ENCODE measurements around the gene SORBS2. TPM values are rescaled to one million over a fixed set of nuclear protein-coding genes. Genes with fewer than 3 reads are reported as not detected.
A peak's percentile ranks its signal among the peaks of the same experiment; 100 is the strongest.

The SORBS2 gene
- polyA plus RNA-seq, 2 of the 4 experiments (the other 2 are of a cell fraction), result 0.23 to 0.90 TPM

- DNase-seq (ENCODE audit: low read depth in 1 of 2, low spot score in 1 of 2) (no peak), ATAC-seq (peak; percentile 28 to 33; a peak in 3 of 6 replicates), FAIRE-seq (no peak)
- no peak overlapping the region for H3K4me3 ChIP-seq
- CTCF ChIA-PET, result interaction anchor here (1.1 kb wide), 1 partner anchor 199 kb away, joined by 3 read pairs; no protein-coding TSS in a partner anchor
- TF ChIP-seq EP300 (IDR thresholded peaks at IDR 0.05), result no peak
- TF ChIP-seq FOXS1 (CRISPR knock-in tag; IDR thresholded peaks at IDR 0.05), result no peak
- no peaks in the 10 kb centered on the region for H3K9me3 ChIP-seq
- WGBS (ENCODE audit: missing lambda C conversion rate), result 72% methylated on average over 6 of the region's 6 CpGs
- peak overlapping the region; percentile 75 for H3K27ac ChIP-seq
- H3K4me1 ChIP-seq, result peaks cover 30% of the 10 kb centered on the region
- POLR2A ChIA-PET, result no interaction called here
- peak overlapping the region; percentile 70 for H3K4me2 ChIP-seq
Measured at GRCh38 chr4:185839770-185840169, 27.8 kb upstream of the SORBS2 start.

- ATAC-seq (peak; percentile 97 to 98), FAIRE-seq (no peak), DNase-seq (ENCODE audit: low read depth in 1 of 2, low spot score in 1 of 2) (peak; percentile 65 to 77)
- Histone ChIP-seq H3K4me2 (peak overlapping the region; percentile 70), H3K4me1 (peaks cover 30% of the 10 kb centered on the region), H3K4me3 (no peak overlapping the region), H3K9me3 (no peaks in the 10 kb centered on the region), H3K27ac (peak overlapping the region; percentile 75)
- ChIA-PET CTCF (no interaction called here), POLR2A (no interaction called here)
- WGBS (ENCODE audit: missing lambda C conversion rate), result 18% methylated on average over 8 of the region's 9 CpGs
- TF ChIP-seq HEYL (CRISPR knock-in tag; IDR thresholded peaks at IDR 0.05), result no peak
- peak; percentile 87 for TF ChIP-seq FOSL2 (IDR thresholded peaks at IDR 0.05)
- TF ChIP-seq FOSL2 (CRISPR knock-in tag; IDR thresholded peaks at IDR 0.05), result peak; percentile 89
- no peak for TF ChIP-seq ELK1 (IDR thresholded peaks at IDR 0.05; ENCODE audit: low read depth, low read length)
- TF ChIP-seq SREBF2 (IDR thresholded peaks at IDR 0.05), result no peak
- no peak for TF ChIP-seq PBX3 (IDR thresholded peaks at IDR 0.05)
- TF ChIP-seq RAD21 (conservative IDR thresholded peaks at IDR 0.05 in 1 of 2, IDR thresholded peaks at IDR 0.05 in 1 of 2), result 0 out of 5 replicates have a peak, but pooled peaks of 1 of the 2 experiments have one; percentile 16
- no peak for TF ChIP-seq ESRRA (IDR thresholded peaks at IDR 0.05; ENCODE audit: borderline replicate concordance, low read length)
- TF ChIP-seq BHLHE40 (IDR thresholded peaks at IDR 0.05; ENCODE audit: low read depth, low read length), result no peak
- no peak for TF ChIP-seq KDM1A (IDR thresholded peaks at IDR 0.05; ENCODE audit: low read depth)
- TF ChIP-seq MAX (IDR thresholded peaks at IDR 0.05), result 0 out of 2 replicates have a peak, but pooled peaks have one; percentile 39
- TF ChIP-seq MAFK (IDR thresholded peaks at IDR 0.05; ENCODE audit: partially characterized antibody), result no peak
- TF ChIP-seq GATA3 (IDR thresholded peaks at IDR 0.05; ENCODE audit: borderline replicate concordance), result 0 out of 2 replicates have a peak, but pooled peaks have one; percentile 18
- TF ChIP-seq FOXS1 (CRISPR knock-in tag; IDR thresholded peaks at IDR 0.05), result no peak
- TF ChIP-seq RARB (CRISPR knock-in tag; IDR thresholded peaks at IDR 0.05), result no peak
- TF ChIP-seq EHMT2 (IDR thresholded peaks at IDR 0.05; ENCODE audit: low read depth), result no peak
- TF ChIP-seq JUNB (IDR thresholded peaks at IDR 0.05), result peak; percentile 74
- no peak for TF ChIP-seq HES2 (IDR thresholded peaks at IDR 0.05)
- no peak for TF ChIP-seq REST (IDR thresholded peaks at IDR 0.05)
- no peak for TF ChIP-seq ZC3H11A (IDR thresholded peaks at IDR 0.05)
- TF ChIP-seq E2F6 (IDR thresholded peaks at IDR 0.05; ENCODE audit: borderline replicate concordance, low read depth), result peak; percentile 18; the same call in 1 of the 2 replicates
- TF ChIP-seq NPAS2 (CRISPR knock-in tag; IDR thresholded peaks at IDR 0.05; ENCODE audit: borderline replicate concordance), result no peak
- no peak for TF ChIP-seq HOXB5 (CRISPR knock-in tag; IDR thresholded peaks at IDR 0.05)
- no peak for TF ChIP-seq EHF (CRISPR knock-in tag; IDR thresholded peaks at IDR 0.05)
- no peak for TF ChIP-seq FOSB (CRISPR knock-in tag; IDR thresholded peaks at IDR 0.05)
- TF ChIP-seq CBX2 (IDR thresholded peaks at IDR 0.05; ENCODE audit: borderline replicate concordance, low read depth), result no peak
- no peak; a peak in 1 of 4 replicates for TF ChIP-seq CEBPB (IDR thresholded peaks at IDR 0.05)
Measured at GRCh38 chr4:185839194-185839712, 27.3 kb upstream of the SORBS2 start.
